GM18519 (cell line): Measurements from ENCODE around the gene SMAD4.

Experiments
- ATAC-seq: cut with Tn5 transposase; IDR thresholded peaks from one replicate; pipeline ENCODE4 v1.9.1; 2021; ENCODE audit warnings: mild to moderate bottlenecking, moderate library complexity; ENCODE audit not compliant: unreplicated experiment, low FRiP score

SMAD4 gene

DNA sequence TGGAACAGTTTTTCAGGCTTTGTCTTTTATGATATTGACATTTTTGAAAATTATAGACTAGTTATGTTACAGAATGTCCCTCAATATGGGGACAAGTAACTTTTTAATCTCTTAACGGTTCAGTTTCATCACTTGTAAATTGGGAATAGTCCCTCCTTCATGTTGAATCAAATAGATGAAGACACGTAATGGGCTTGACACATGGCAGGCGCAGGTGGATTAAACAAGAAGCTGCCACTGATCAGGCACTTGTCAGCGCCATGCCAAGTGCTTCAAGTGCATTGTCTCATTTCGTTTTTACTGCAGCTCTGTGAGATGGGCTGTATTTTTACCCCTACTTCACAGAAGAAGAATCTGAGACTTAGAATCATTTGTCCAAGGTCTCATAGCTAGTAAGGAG is 9.5 kb upstream of the SMAD4 start:
- ATAC-seq = no peak

GRCh38 chr18:51021226-51021965 is 8.6 kb upstream of the SMAD4 start:
- no peak for ATAC-seq

DNA sequence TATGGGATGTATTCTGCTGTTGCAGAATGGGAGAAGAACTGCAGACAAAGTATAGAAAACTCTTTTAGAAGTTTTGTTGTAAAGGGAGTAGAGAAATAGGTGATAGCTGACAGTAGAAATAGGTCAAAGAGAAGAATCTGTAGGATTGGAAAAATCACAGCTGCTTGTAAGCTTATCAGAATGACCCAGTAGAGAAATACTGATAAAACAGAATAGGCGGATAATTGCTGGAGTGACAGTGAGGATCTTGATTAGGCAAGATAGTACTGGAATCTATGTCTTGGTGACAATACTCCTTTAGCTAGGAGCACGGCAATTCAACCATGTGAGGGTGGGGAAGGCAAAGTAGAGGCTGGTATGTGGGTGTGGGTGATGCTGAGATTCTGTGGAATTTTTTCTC is 4.5 kb upstream of the SMAD4 start:
- ATAC-seq = no peak

- ATAC-seq = no peak
Measured at GRCh38 chr18:51028201-51028805, 1.7 kb upstream of the SMAD4 start.

GRCh38 chr18:51029378-51029693 is 677 bp upstream of the SMAD4 start:
- no peak for ATAC-seq

DNA sequence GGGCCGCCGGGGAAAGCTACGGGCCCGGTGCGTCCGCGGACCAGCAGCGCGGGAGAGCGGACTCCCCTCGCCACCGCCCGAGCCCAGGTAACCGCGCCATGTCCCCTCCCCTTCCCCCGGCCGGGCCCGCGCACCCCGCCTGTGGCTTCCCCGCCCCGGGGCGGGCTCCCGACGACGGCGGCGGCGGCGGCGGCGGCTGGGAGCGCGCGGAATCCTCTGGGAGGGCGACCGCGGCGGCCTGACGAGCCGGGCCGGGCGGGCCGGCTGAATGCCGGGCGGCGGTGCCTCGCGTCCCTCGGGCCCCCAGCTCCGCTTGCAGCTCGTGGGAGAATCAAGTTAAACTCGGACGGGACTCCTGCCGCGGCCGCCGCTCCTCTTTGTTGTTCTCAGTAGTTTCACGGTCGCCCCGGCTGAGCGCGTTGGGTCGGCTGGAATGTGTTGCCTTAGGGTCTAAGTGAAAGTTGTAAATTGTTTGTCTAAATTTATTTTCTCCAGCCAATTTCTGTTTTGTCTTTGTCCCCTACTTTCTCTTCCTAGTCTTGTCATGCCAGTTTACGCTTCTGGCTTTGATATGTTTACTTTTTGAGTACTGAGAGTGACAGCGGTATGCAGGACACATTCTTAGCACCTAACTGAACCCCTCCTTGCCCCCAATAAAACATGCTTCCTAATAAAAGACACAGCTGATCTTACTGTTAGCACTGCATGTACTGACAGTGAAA is 685 bp downstream of the SMAD4 start:
- peak; percentile 38 for ATAC-seq

DNA sequence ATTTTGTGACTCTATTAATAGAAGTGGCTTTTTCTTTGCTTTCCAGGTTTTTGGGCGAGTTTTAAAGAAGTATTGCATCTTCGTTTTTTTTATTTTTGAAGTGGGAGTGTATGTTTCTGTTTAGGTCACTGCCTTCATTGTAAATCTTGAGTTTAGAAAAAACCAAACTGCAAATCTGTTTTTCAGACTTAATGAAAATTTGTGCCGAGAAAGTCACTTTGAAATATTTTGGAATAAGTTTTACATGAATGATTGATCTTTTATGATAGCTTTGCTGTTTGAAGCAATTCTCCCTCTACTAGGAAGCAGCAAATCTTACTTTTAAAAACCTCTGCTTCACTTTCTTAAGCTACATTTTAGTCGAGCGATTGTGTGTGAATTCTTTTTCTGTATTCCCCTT is 2.2 kb downstream of the SMAD4 start:
- ATAC-seq = no peak

DNA sequence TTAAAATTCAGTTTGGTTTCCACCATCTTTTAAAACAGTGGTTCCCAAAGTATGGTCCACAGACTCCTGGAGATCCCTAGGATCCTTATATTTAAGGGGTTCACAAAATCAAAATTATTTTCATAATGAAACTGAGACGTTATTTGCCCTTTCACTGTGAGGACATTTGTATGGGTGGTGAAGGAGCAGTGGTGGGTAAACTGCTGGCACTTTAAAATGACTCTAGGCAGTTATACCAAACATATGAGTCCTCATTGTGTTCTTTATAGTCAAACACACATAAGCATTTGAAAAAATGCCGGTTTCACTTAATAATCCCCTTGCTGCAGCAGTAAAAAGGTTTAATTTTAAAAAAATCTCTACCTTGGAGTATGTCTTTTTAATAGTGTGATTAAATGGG is 7.2 kb downstream of the SMAD4 start:
- no peak for ATAC-seq

DNA sequence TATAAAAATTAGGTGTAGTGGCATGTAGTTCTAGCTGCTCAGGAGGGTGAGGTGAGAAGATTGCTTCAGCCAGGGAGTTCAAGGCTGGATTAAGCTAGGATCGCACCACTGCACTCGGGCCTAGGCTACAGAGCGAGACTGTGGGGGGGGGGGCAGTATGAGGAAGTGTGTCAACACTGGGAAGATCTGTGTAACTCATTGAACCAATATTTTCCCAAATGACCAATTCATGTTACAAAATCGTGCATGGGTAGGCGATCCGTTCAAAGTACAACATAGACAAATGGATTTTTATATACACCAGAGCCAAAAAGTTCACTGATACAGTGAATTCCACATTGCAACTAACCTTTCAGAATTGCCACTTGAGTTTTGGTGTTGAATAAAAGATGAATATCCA is 8.1 kb downstream of the SMAD4 start:
- no peak for ATAC-seq

- no peak for ATAC-seq
Measured at GRCh38 chr18:51039138-51040112, 9.4 kb downstream of the SMAD4 start.

GRCh38 chr18:51041677-51042352 is 11.8 kb downstream of the SMAD4 start:
- ATAC-seq = no peak

- ATAC-seq = no peak
Measured at GRCh38 chr18:51044928-51045585, 15.0 kb downstream of the SMAD4 start.

DNA sequence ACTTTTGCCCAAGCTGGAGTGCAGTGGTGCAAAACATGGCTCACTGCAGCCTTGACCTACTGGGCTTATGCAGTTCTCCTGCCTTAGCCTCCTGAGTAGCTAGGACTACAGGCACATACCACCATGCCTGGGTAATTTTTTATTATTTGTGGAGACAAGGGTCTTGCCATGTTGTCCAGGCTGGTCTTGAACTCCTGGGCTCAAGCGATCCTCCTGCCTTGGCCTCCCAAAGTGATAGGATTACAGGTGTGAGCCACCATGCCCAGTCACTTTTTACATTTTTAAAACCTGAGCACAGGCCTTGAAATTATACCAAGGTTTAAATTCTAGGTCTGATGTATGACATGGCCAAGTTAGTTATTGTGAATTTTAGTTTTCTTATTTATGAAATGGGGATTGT is 18.2 kb downstream of the SMAD4 start:
- no peak for ATAC-seq

GRCh38 chr18:51049137-51049536 is 19.1 kb downstream of the SMAD4 start:
- ATAC-seq = no peak

GRCh38 chr18:51051105-51051712 is 21.2 kb downstream of the SMAD4 start:
- peak; percentile 71 for ATAC-seq

DNA sequence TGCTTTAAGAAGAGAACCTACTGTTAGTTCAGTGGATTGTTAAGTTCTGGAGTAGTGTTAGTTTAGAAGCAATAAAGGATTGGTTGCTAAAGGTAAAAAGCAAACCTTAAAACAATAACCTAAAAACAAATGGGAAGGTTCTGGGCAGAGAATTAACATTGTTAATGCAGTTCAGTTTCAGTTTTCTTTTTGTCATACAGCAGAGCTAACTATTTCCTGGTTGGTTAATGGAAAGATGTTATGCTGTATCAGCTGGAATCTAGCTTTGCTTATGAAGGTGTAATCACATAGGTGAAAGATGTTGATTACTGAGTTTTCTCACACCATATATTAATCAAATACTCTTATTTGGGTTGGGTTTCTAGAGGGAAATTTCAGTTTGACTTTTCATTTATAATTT is 23.8 kb downstream of the SMAD4 start:
- no peak for ATAC-seq

GRCh38 chr18:51054764-51055163 is 24.8 kb downstream of the SMAD4 start:
- no peak for ATAC-seq

DNA sequence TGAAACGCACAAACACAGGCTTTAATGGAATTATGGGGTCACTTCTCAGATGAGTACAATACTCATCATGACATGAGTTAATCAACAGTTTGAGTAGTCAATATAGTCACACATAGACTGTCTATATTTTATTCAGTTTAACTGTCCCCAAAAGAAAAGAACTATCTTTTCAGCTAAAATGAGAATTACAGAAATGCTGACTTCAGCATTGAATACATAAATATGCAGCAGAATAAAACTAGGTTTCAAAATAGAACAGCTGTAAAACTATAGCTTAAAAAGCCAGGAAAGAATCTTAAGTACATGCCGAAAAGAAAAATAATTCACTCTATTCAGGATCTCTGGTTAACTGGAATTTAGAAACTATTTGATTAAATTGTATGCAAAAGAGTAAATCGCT is 30.0 kb downstream of the SMAD4 start:
- ATAC-seq = no peak

DNA sequence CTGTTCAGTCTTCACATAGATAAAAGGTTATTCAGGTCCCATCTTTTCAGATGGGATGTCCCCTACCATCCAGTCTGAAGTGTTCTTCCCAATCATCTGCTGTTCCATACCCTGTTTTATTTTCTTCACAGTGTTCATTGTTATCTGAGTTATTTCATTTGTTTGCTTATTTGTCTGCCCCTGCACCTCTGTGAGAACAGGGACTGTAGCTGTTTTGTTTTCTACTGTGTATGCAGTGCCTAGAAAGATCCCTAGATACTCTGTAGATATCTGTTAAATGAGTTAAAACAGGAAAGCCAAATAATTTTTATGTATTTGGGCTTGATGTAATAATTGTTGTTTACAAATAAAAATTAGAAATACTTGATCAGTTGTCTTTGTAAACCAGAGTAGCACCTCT is 34.2 kb downstream of the SMAD4 start:
- no peak for ATAC-seq
